OCI-LY3 (cell line): Measurements from ENCODE around the gene GRID1.

ENCODE experiments used
- H2AFZ ChIP-seq: fragments of 200-600, 300-600 bp; shearing (Covaris generic); 2 replicates; pipeline ENCODE4 v1.6.0; 2014; ENCODE audit warnings: antibody characterized with exemption, low read depth, low read length
- H3K27ac ChIP-seq: fragments of 200-600, 300-600 bp; sonication (generic); 2 replicates; pipeline ENCODE4 v1.5.1; 2014; ENCODE audit warnings: mild to moderate bottlenecking, low read length, moderate library complexity, mixed read lengths
- H3K27me3 ChIP-seq: fragments of 200-600, 300-600 bp; sonication (generic); 2 replicates; pipeline ENCODE4 v1.6.1; 2014; ENCODE audit warnings: low read depth, low read length, mixed read lengths
- H3K36me3 ChIP-seq: fragments of 200-600, 300-600 bp; sonication (generic); replicated peaks from 2 replicates; pipeline ENCODE3; 2014; ENCODE audit warnings: low read depth, low read length, mixed read lengths
- H3K4me1 ChIP-seq: fragments of 300-600, 200-600 bp; sonication (generic); 2 replicates; pipeline ENCODE4 v1.6.1; 2014; ENCODE audit warnings: low read length, mixed read lengths
- H3K4me2 ChIP-seq: fragments of 200-600, 300-600 bp; sonication (generic); 2 replicates; pipeline ENCODE4 v1.6.1; 2014; ENCODE audit warnings: low read length, mixed read lengths
- H3K4me3 ChIP-seq: fragments of 300-600, 200-600 bp; sonication (generic); 2 replicates; pipeline ENCODE4 v1.5.1; 2014; ENCODE audit warnings: antibody characterized with exemption, mild to moderate bottlenecking, low read length, moderate library complexity
- H3K79me2 ChIP-seq: fragments of 300-600, 200-600 bp; shearing (Covaris generic); 2 replicates; pipeline ENCODE4 v1.6.1; 2014; ENCODE audit warnings: mild to moderate bottlenecking, low read length, mixed read lengths
- H3K9ac ChIP-seq: fragments of 300-600, 200-600 bp; shearing (Covaris generic); 2 replicates; pipeline ENCODE4 v1.6.0; 2014; ENCODE audit warnings: mild to moderate bottlenecking, low read length, moderate library complexity
- H3K9me3 ChIP-seq: fragments of 200-600, 300-600 bp; shearing (Covaris generic); 2 replicates; pipeline ENCODE4 v1.6.1; 2014; ENCODE audit warnings: low read length, mixed read lengths; ENCODE audit not compliant: insufficient read depth
- H4K20me1 ChIP-seq: fragments of 200-600, 300-600 bp; sonication (generic); 2 replicates; pipeline ENCODE4 v1.6.1; 2016; ENCODE audit warnings: low read length, mixed read lengths; ENCODE audit not compliant: insufficient read depth
- EZH2phosphoT487 ChIP-seq: fragments of 200-600 bp; shearing (Covaris generic); IDR thresholded peaks from 2 replicates; pipeline ENCODE4 v1.6.1; 2018; ENCODE audit warnings: antibody characterized with exemption, mixed run types, low read depth
- TF ChIP-seq, protein P1 (sequence below): fragments of 200-600, 300-600 bp; sonication (generic); IDR thresholded peaks from 2 replicates; pipeline ENCODE4 v1.5.1; 2014; ENCODE audit warnings: antibody characterized with exemption, low read length, low read depth

The GRID1 gene

DNA sequence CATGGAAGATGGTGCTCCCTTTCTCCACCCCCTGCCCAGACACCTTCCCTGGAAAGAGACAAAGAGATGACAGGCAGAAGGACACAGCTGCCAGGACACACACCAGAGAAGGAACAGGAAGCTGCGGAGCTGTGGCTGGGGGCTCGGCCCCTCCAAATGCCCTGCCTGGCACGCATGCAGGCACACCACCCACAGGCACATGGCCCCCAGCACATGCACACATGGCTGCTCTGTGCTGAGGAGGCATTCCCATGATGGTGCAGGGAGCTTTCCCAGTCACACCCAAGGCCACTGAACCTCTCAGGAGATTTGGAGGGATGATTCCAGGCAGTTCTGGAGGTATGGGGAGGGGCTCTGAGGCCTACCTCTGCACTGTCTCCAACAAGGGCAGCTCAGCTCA, 143.3 kb downstream of the GRID1 start:
- H3K36me3 ChIP-seq: no peaks in the 10 kb centered on the region
- no peaks in the 10 kb centered on the region for H3K4me1 ChIP-seq
- H3K9me3 ChIP-seq: no peaks in the 10 kb centered on the region
- no peak overlapping the region for H3K27ac ChIP-seq
- H2AFZ ChIP-seq: no peak overlapping the region
- H3K4me2 ChIP-seq: no peak overlapping the region
- no peaks in the 10 kb centered on the region for H3K27me3 ChIP-seq
- TF ChIP-seq EZH2phosphoT487: no peak
- TF ChIP-seq, protein P1, sequence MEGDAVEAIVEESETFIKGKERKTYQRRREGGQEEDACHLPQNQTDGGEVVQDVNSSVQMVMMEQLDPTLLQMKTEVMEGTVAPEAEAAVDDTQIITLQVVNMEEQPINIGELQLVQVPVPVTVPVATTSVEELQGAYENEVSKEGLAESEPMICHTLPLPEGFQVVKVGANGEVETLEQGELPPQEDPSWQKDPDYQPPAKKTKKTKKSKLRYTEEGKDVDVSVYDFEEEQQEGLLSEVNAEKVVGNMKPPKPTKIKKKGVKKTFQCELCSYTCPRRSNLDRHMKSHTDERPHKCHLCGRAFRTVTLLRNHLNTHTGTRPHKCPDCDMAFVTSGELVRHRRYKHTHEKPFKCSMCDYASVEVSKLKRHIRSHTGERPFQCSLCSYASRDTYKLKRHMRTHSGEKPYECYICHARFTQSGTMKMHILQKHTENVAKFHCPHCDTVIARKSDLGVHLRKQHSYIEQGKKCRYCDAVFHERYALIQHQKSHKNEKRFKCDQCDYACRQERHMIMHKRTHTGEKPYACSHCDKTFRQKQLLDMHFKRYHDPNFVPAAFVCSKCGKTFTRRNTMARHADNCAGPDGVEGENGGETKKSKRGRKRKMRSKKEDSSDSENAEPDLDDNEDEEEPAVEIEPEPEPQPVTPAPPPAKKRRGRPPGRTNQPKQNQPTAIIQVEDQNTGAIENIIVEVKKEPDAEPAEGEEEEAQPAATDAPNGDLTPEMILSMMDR: no peak
- H3K9ac ChIP-seq: no peak overlapping the region
- no peak overlapping the region for H3K4me3 ChIP-seq
- H4K20me1 ChIP-seq: no peaks in the 10 kb centered on the region
- no peaks in the 10 kb centered on the region for H3K79me2 ChIP-seq

DNA sequence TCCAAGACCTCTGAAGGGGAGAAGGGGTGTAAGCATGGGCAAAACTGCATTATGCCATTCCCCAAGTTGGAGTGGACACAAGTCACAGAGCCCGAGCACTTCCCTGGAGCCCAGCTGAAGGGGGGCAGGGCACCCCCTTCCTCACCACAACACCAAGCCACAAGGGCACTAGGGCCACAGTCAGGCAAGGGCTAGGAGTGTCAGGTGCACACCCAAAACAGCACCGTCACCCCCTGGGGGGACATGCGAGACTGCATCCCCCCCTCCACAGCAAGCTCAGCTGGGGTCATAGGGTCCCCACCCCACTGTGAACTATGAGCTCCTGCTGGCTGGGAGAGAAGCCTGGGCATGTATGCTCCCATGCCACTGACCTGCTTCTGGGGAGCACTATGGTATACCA, 143.9 kb downstream of the GRID1 start:
- no peak overlapping the region for H3K27ac ChIP-seq
- no peaks in the 10 kb centered on the region for H3K36me3 ChIP-seq
- H4K20me1 ChIP-seq: no peaks in the 10 kb centered on the region
- no peaks in the 10 kb centered on the region for H3K4me1 ChIP-seq
- H3K4me2 ChIP-seq: no peak overlapping the region
- TF ChIP-seq EZH2phosphoT487: no peak
- TF ChIP-seq, protein P1: no peak
- H3K27me3 ChIP-seq: no peaks in the 10 kb centered on the region
- H3K9me3 ChIP-seq: no peaks in the 10 kb centered on the region
- no peak overlapping the region for H2AFZ ChIP-seq
- H3K4me3 ChIP-seq: no peak overlapping the region
- H3K9ac ChIP-seq: no peak overlapping the region
- H3K79me2 ChIP-seq: no peaks in the 10 kb centered on the region

DNA sequence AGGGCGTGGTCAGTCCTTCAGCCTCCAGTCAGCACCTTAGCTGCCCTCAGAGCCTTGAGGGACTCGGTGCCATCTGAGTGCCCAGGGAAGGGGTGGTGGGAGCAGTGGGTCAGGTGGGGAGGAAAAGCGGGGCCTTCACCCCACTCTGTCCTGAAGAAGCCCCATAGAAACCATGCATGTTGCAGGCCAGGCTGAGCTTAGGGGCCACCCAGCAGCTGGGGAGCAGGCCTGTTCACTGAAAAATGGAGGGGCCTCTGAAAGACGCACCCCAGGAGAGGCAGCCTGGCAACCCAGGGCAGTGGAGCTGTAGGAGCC, 144.3 kb downstream of the GRID1 start:
- no peaks in the 10 kb centered on the region for H3K79me2 ChIP-seq
- no peaks in the 10 kb centered on the region for H3K4me1 ChIP-seq
- H3K4me2 ChIP-seq: no peak overlapping the region
- H2AFZ ChIP-seq: no peak overlapping the region
- H3K9me3 ChIP-seq: no peaks in the 10 kb centered on the region
- no peaks in the 10 kb centered on the region for H3K36me3 ChIP-seq
- no peaks in the 10 kb centered on the region for H3K27me3 ChIP-seq
- TF ChIP-seq EZH2phosphoT487: no peak
- TF ChIP-seq, protein P1: no peak
- H4K20me1 ChIP-seq: no peaks in the 10 kb centered on the region
- H3K9ac ChIP-seq: no peak overlapping the region
- H3K4me3 ChIP-seq: no peak overlapping the region
- H3K27ac ChIP-seq: no peak overlapping the region

DNA sequence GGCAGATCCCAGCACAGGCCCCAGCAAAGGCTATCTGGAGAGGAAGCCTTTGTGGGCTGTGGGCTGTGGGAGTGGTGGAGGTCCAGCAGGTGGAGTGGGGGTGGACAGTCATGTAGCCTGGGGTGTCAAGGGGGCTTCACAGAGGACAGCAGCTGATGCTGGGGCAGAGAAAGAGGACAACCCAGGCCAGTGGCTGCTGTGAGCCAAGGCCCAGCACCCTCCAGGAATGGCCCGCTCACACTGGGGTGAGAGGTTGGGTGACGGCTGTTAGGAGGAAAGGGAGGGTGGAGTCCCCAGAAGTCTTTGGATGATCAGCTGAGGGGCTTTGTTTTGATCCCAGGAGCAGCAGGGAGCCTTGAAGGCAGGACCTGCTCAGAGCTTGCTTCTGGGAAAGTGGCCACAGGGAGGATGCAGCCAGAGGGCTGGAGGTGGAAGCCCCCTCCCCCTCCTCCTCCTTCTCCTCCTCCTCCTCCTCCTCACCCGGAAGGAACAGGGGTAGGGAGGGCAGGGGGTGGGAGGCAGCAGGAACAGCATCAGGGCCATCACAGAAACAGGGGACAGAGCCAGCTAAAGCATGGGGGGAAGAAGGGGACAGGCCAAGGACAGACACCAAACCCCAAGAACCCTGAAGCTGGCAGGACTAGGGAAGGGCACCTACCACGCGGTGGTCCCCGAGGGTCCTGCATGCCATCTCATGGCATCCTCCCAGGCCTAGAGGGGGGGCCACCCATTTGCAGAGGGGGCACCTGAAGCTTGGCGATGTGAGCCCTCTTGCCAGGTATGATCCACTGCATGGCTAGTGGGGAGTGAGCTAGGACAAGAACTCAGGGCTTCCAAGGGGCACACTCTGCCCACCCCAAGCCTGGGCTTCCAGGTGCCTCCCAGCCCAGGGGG, 144.9 kb downstream of the GRID1 start:
- Histone ChIP-seq H3K27ac (no peak overlapping the region), H3K27me3 (no peaks in the 10 kb centered on the region), H2AFZ (no peak overlapping the region), H3K36me3 (no peaks in the 10 kb centered on the region), H3K4me2 (no peak overlapping the region), H3K4me3 (no peak overlapping the region), H3K4me1 (no peaks in the 10 kb centered on the region), H3K9me3 (no peaks in the 10 kb centered on the region), H3K9ac (no peak overlapping the region), H3K79me2 (no peaks in the 10 kb centered on the region), H4K20me1 (no peaks in the 10 kb centered on the region)
- TF ChIP-seq, protein P1: no peak
- no peak for TF ChIP-seq EZH2phosphoT487
